Stimulated activated CD8-positive, alpha-beta memory T cell treated with anti-CD3 and anti-CD28 coated beads, Interleukin-4, amount 100 ng/mL, for 48 hours (primary cell): ENCODE measurements around the gene LBR.
A peak's percentile ranks its signal among the peaks of the same experiment; 100 is the strongest.

Experiments used
- DNase-seq: peaks from one replicate; pipeline ENCODE4 v3.0.0-alpha.2; 2020

LBR gene

GRCh38 chr1:225427235-225428067 lies at the start of gene LBR:
Gene LBR, minus strand, starts transcription at chr1:225428038. Its CDS starts 3,963 bp downstream, at chr1:225424075.
- peak; percentile 57 for DNase-seq

- DNase-seq, result no peak
Observed at GRCh38 chr1:225477296-225477911, 49.6 kb upstream of the LBR start.

GRCh38 chr1:225476538-225476988 lies 48.7 kb upstream of the LBR start:
- DNase-seq, result no peak

- no peak for DNase-seq
Observed at GRCh38 chr1:225476100-225476511, 48.3 kb upstream of the LBR start.

- peak; percentile 77 for DNase-seq
Observed at GRCh38 chr1:225474986-225475820, 47.4 kb upstream of the LBR start.

GRCh38 chr1:225474439-225474985 lies 46.7 kb upstream of the LBR start:
- no peak for DNase-seq

GRCh38 chr1:225473676-225474438 lies 46.0 kb upstream of the LBR start:
- DNase-seq, result peak; percentile 23

- peak; percentile 36 for DNase-seq
Observed at GRCh38 chr1:225473266-225473665, 45.4 kb upstream of the LBR start.

- DNase-seq, result peak; percentile 20
Observed at GRCh38 chr1:225471453-225472301, 43.8 kb upstream of the LBR start.

- DNase-seq, result peak; percentile 19
Observed at GRCh38 chr1:225471109-225471452, 43.2 kb upstream of the LBR start.

GRCh38 chr1:225470211-225471108 lies 42.6 kb upstream of the LBR start:
- DNase-seq, result peak; percentile 20

GRCh38 chr1:225469051-225469450 lies 41.2 kb upstream of the LBR start:
- peak; percentile 20 for DNase-seq

GRCh38 chr1:225468270-225469020 lies 40.6 kb upstream of the LBR start:
- peak; percentile 49 for DNase-seq

- peak; percentile 87 for DNase-seq
Observed at GRCh38 chr1:225467193-225468020, 39.6 kb upstream of the LBR start.

GRCh38 chr1:225466848-225467192 lies 39.0 kb upstream of the LBR start:
- DNase-seq, result no peak

GRCh38 chr1:225465793-225466517 lies 38.1 kb upstream of the LBR start:
- DNase-seq, result no peak

GRCh38 chr1:225464851-225465792 lies 37.3 kb upstream of the LBR start:
- DNase-seq, result no peak
